Keratinocyte (primary cell): Measurements from ENCODE around the gene ADAT1. TPM values are rescaled to one million over a fixed set of nuclear protein-coding genes. Genes with fewer than 3 reads are reported as not detected.

Experiments used
- DNase-seq: peaks from one replicate; pipeline ENCODE4 v3.0.0-alpha.2; 2011; ENCODE audit warnings: low read depth, missing footprints, low spot score
- FAIRE-seq: peaks from 2 replicates; lab custom pipeline; 2011; peaks lifted over from hg19 to GRCh38; lab: Jason Lieb, UNC
- H2AFZ ChIP-seq: 2 replicates; pipeline ENCODE4 v1.6.0; 2012; ENCODE audit warnings: low read length, control low read depth, inconsistent platforms; ENCODE audit not compliant: control insufficient read depth
- H3K27ac ChIP-seq: 2 replicates; pipeline ENCODE4 v1.5.1; 2011; ENCODE audit warnings: low read length; ENCODE audit not compliant: control insufficient read depth, insufficient read depth
- H3K27me3 ChIP-seq: 3 replicates; pipeline ENCODE4 v1.6.0; 2011; ENCODE audit warnings: low read length; ENCODE audit not compliant: control insufficient read depth, insufficient read depth; ENCODE audit errors: extremely low read depth
- H3K36me3 ChIP-seq, 2 experiments: 2 replicates in 1 of 2; 3 replicates in 1 of 2; pipeline ENCODE4 v1.5.1; 2011; ENCODE audit warnings: low read length in 2 of 2, mild to moderate bottlenecking in 1 of 2; ENCODE audit not compliant: control insufficient read depth in 2 of 2, insufficient read depth in 2 of 2; ENCODE audit errors: extremely low read depth in 1 of 2
- H3K4me1 ChIP-seq: 3 replicates; pipeline ENCODE4 v1.5.1; 2011; ENCODE audit warnings: low read length; ENCODE audit not compliant: control insufficient read depth, insufficient read depth; ENCODE audit errors: extremely low read depth
- H3K4me2 ChIP-seq: 3 replicates; pipeline ENCODE4 v1.6.0; 2011; ENCODE audit warnings: low read depth, low read length; ENCODE audit not compliant: control insufficient read depth, insufficient read depth; ENCODE audit errors: extremely low read depth
- H3K4me3 ChIP-seq, 3 experiments: fragments of 200-600 bp in 1 of 3; sonication (generic) in 1 of 3; 2 replicates in 2 of 3; 3 replicates in 1 of 3; pipeline ENCODE4 v1.5.1; 2011 to 2016; ENCODE audit warnings: low read length in 3 of 3, mild to moderate bottlenecking in 3 of 3, control low read depth in 2 of 3, inconsistent platforms in 1 of 3, low read depth in 1 of 3, mixed read lengths in 1 of 3, mixed run types in 1 of 3, moderate library complexity in 1 of 3; ENCODE audit not compliant: control insufficient read depth in 2 of 3, insufficient read depth in 2 of 3; ENCODE audit errors: extremely low read depth in 1 of 3
- H3K79me2 ChIP-seq: 2 replicates; pipeline ENCODE4 v1.6.0; 2012; ENCODE audit warnings: low read length; ENCODE audit not compliant: control insufficient read depth, insufficient read depth
- H3K9ac ChIP-seq: 3 replicates; pipeline ENCODE4 v1.6.0; 2011; ENCODE audit warnings: low read length; ENCODE audit not compliant: control insufficient read depth, insufficient read depth; ENCODE audit errors: extremely low read depth
- H3K9me1 ChIP-seq: 3 replicates; pipeline ENCODE4 v1.6.0; 2011; ENCODE audit warnings: low read length; ENCODE audit not compliant: control insufficient read depth, insufficient read depth; ENCODE audit errors: extremely low read depth
- H3K9me3 ChIP-seq: 2 replicates; pipeline ENCODE4 v1.5.1; 2012; ENCODE audit warnings: low read depth, low read length; ENCODE audit not compliant: control insufficient read depth
- H4K20me1 ChIP-seq: 3 replicates; pipeline ENCODE4 v1.6.0; 2011; ENCODE audit warnings: low read length; ENCODE audit not compliant: control insufficient read depth, insufficient read depth; ENCODE audit errors: extremely low read depth
- EZH2 ChIP-seq: IDR thresholded peaks from one replicate; pipeline ENCODE4 v1.6.1; 2012; ENCODE audit warnings: inconsistent platforms, mild to moderate bottlenecking, low read length, moderate library complexity
- dilution Hi-C: fragments of 300-500 bp; cut with MboI; formaldehyde crosslinking; loops from one replicate; pipeline ENCODE4 v1.7.0; 2020; ENCODE audit warnings: low sequenced_read_pairs; ENCODE audit not compliant: extremely low pct_ligation_motif_present
- polyA plus RNA-seq, 5 experiments: library from polyadenylated mRNA; depleted of rRNA in 3 of 5; stranded (reverse) in 3 of 5; stranded (forward) in 1 of 5; unstranded in 1 of 5; fragments of >200 nt; gene quantifications; 1 replicate in 1 of 5; 2 replicates in 3 of 5; 3 replicates in 1 of 5; pipeline versions ENCODE4 v1.2.1 to v1.2.3, GENCODE V29; 2011 to 2012; ENCODE audit warnings: missing spikeins in 2 of 5, low read depth in 1 of 5, low replicate concordance in 1 of 5
- TF ChIP-seq, protein P1 (sequence below), 3 experiments: IDR thresholded peaks in 1 of 3; conservative IDR thresholded peaks in 1 of 3; optimal IDR thresholded peaks in 1 of 3; 2 replicates in 2 of 3; 3 replicates in 1 of 3; pipeline versions ENCODE3 to v1.5.1; 2011; ENCODE audit warnings: low read length in 3 of 3, mild to moderate bottlenecking in 3 of 3, moderate library complexity in 2 of 3, control low read depth in 1 of 3, inconsistent platforms in 1 of 3; ENCODE audit not compliant: insufficient read depth in 2 of 3; ENCODE audit errors: extremely low read depth in 1 of 3

The ADAT1 gene
- polyA plus RNA-seq, 1 donor (not counting 4 experiments of a cell fraction or from before 2014, with no cell fraction given): 34.4 TPM

DNA sequence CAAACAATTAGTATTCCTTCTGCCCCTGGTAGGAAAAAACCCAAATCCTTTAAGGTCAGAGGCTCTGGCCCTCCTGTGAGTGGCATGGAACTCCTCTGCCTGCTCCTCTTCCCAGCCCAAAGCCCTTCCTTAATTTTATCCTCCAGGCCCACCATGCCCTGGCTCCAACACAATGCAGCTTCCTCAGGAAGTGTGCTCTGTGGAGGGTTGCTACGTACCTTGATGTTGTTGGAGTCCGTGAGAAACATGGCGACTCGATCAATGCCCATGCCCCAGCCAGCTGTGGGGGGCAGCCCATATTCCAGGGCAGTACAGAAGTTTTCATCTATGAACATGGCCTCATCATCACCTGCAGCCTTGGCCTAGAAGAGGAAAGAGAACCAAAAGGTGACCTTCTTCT, 5.3 kb upstream of the ADAT1 start:
- Histone ChIP-seq H2AFZ (no peak overlapping the region), H3K36me3 (peaks cover 34 to 39% of the 10 kb centered on the region in 2 experiments), H3K9ac (no peak overlapping the region), H3K4me2 (no peak overlapping the region), H3K9me1 (no peaks in the 10 kb centered on the region), H4K20me1 (no peaks in the 10 kb centered on the region), H3K27me3 (no peaks in the 10 kb centered on the region), H3K79me2 (no peaks in the 10 kb centered on the region), H3K27ac (no peak overlapping the region), H3K9me3 (no peaks in the 10 kb centered on the region), H3K4me3 (no peak overlapping the region), H3K4me1 (no peaks in the 10 kb centered on the region)
- TF ChIP-seq EZH2: no peak
- FAIRE-seq (no peak), DNase-seq (no peak)
- dilution Hi-C loops: no loop called here

DNA sequence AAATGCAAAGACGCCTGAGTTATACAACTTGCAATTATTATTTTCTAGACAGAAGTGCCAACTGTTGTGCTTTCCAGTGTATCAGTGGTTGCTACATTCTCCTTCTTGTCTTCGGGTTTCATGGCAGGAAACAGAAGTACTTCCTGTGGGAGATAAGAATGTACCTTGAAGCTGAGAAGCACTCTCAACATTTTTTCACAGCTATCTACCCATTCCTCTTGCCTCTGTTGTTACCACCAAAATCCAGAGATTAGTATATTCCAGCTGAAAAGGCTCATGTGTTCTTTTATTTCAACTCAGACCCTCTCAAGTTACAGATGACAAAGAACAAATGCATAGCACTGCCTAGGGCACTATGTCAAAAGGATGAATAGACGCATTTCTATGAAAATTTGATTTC, 4.8 kb upstream of the ADAT1 start:
- Histone ChIP-seq H2AFZ (no peak overlapping the region), H3K27me3 (no peaks in the 10 kb centered on the region), H3K4me1 (no peaks in the 10 kb centered on the region), H3K27ac (no peak overlapping the region), H3K4me3 (no peak overlapping the region), H3K9me3 (no peaks in the 10 kb centered on the region), H3K79me2 (no peaks in the 10 kb centered on the region), H3K4me2 (no peak overlapping the region), H4K20me1 (no peaks in the 10 kb centered on the region), H3K9me1 (no peaks in the 10 kb centered on the region), H3K9ac (no peak overlapping the region), H3K36me3 (peaks cover 34 to 36% of the 10 kb centered on the region in 2 experiments)
- dilution Hi-C loops: no loop called here
- TF ChIP-seq, protein P1, sequence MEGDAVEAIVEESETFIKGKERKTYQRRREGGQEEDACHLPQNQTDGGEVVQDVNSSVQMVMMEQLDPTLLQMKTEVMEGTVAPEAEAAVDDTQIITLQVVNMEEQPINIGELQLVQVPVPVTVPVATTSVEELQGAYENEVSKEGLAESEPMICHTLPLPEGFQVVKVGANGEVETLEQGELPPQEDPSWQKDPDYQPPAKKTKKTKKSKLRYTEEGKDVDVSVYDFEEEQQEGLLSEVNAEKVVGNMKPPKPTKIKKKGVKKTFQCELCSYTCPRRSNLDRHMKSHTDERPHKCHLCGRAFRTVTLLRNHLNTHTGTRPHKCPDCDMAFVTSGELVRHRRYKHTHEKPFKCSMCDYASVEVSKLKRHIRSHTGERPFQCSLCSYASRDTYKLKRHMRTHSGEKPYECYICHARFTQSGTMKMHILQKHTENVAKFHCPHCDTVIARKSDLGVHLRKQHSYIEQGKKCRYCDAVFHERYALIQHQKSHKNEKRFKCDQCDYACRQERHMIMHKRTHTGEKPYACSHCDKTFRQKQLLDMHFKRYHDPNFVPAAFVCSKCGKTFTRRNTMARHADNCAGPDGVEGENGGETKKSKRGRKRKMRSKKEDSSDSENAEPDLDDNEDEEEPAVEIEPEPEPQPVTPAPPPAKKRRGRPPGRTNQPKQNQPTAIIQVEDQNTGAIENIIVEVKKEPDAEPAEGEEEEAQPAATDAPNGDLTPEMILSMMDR (optimal IDR thresholded peaks at IDR 0.05 in 1 of 3, IDR thresholded peaks at IDR 0.05 in 1 of 3, conservative IDR thresholded peaks at IDR 0.05 in 1 of 3; ENCODE audit: extremely low read depth in 1 of 3, insufficient read depth in 2 of 3, low read length in 3 of 3): no peak
- no peak for TF ChIP-seq EZH2
- no peak for FAIRE-seq
- DNase-seq: no peak

DNA sequence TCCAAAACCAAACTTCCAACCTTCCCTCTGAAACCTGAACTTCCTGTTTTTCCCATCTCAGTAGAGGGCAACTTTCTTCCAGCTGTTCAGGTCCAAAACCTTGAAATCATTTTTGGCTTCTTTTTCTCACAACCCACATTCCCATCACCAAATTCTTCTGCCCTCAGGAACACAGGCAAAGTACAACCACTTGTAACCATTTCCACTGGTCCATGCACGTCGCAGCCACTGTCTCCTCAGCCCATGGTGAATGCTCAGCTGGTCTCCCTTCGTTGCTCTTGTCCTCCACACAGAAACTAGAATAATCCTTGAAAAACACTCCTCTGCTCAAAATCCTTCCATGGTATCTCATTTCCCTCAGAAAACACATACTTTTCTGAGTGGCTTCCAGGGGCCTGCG, 3.7 kb upstream of the ADAT1 start:
- Histone ChIP-seq H3K79me2 (peaks cover 5% of the 10 kb centered on the region), H3K9me3 (no peaks in the 10 kb centered on the region), H3K27me3 (no peaks in the 10 kb centered on the region), H3K4me2 (no peak overlapping the region), H3K36me3 (peaks cover 30% of the 10 kb centered on the region in 2 experiments), H3K4me1 (peaks cover 4% of the 10 kb centered on the region), H3K9me1 (no peaks in the 10 kb centered on the region), H4K20me1 (no peaks in the 10 kb centered on the region), H2AFZ (no peak overlapping the region), H3K27ac (no peak overlapping the region), H3K4me3 (no peak overlapping the region), H3K9ac (no peak overlapping the region)
- dilution Hi-C loops: no loop called here
- FAIRE-seq (no peak), DNase-seq (no peak)
- no peak for TF ChIP-seq EZH2
- TF ChIP-seq, protein P1 (optimal IDR thresholded peaks at IDR 0.05 in 1 of 3, IDR thresholded peaks at IDR 0.05 in 1 of 3, conservative IDR thresholded peaks at IDR 0.05 in 1 of 3; ENCODE audit: extremely low read depth in 1 of 3, insufficient read depth in 2 of 3, low read length in 3 of 3): no peak
